H1 (cell line): ENCODE data around the gene OR52M1. TPM values are rescaled to one million over a fixed set of nuclear protein-coding genes. Genes with fewer than 3 reads are reported as not detected.

Source experiments
- CTCF ChIA-PET: fragments of 300-600 bp; sonication (Branson Sonifier 250); formaldehyde crosslinking; loops from one replicate; lab custom pipeline; 2021; ENCODE audit not compliant: partially characterized antibody; lab: Charles Lee
- POLR2A ChIA-PET: fragments of 300-600 bp; sonication (Branson Sonifier 250); formaldehyde crosslinking; loops from one replicate; lab custom pipeline; 2021; ENCODE audit warnings: inconsistent platforms; ENCODE audit not compliant: partially characterized antibody; lab: Charles Lee
- DNase-seq, 2 experiments: peaks; one replicate each; pipeline versions ENCODE4 v3.0.0 to v3.0.0-alpha.2; 2010 to 2022; ENCODE audit warnings: low spot score in 2 of 2, low read depth in 1 of 2, mixed read lengths in 1 of 2
- FAIRE-seq: peaks from 2 replicates; lab custom pipeline; 2011; peaks lifted over from hg19 to GRCh38; lab: Jason Lieb, UNC
- H2AFZ ChIP-seq: 2 replicates; pipeline ENCODE4 v1.8.1; 2012; ENCODE audit warnings: low read length, inconsistent platforms
- H2AK5ac ChIP-seq: 2 replicates; pipeline ENCODE4 v1.6.1; 2013; ENCODE audit warnings: low read depth, low read length
- H2BK120ac ChIP-seq: replicated peaks from 2 replicates; pipeline ENCODE3; 2013; ENCODE audit warnings: low read depth, low read length, inconsistent platforms
- H2BK12ac ChIP-seq: 2 replicates; pipeline ENCODE4 v1.6.1; 2013; ENCODE audit warnings: low read depth, low read length
- H2BK15ac ChIP-seq: 2 replicates; pipeline ENCODE4 v1.6.1; 2013; ENCODE audit warnings: low read length
- H2BK20ac ChIP-seq: 2 replicates; pipeline ENCODE4 v1.6.1; 2013; ENCODE audit warnings: low read length
- H2BK5ac ChIP-seq: 2 replicates; pipeline ENCODE4 v1.6.1; 2013; ENCODE audit warnings: low read depth, low read length
- H3K14ac ChIP-seq: 2 replicates; pipeline ENCODE4 v1.6.1; 2013; ENCODE audit warnings: inconsistent platforms; ENCODE audit not compliant: insufficient read length
- H3K18ac ChIP-seq: 2 replicates; pipeline ENCODE4 v1.6.1; 2013; ENCODE audit warnings: low read length; ENCODE audit errors: extremely low read depth
- H3K23ac ChIP-seq: 2 replicates; pipeline ENCODE4 v1.6.1; 2013; ENCODE audit warnings: inconsistent platforms; ENCODE audit not compliant: insufficient read length
- H3K23me2 ChIP-seq: 2 replicates; pipeline ENCODE4 v1.6.1; 2013; ENCODE audit warnings: low read depth, low read length
- H3K27ac ChIP-seq: 2 replicates; pipeline ENCODE4 v1.6.1; 2011; ENCODE audit warnings: low read depth, low read length, inconsistent platforms
- H3K27me3 ChIP-seq, 4 experiments: replicated peaks in 1 of 4; 1 replicate in 1 of 4; 2 replicates in 3 of 4; pipeline versions ENCODE4 v1.6.1 to v1.8.1; 2011 to 2013; ENCODE audit warnings: low read length in 3 of 4, mild to moderate bottlenecking in 3 of 4, inconsistent platforms in 2 of 4, mixed read lengths in 2 of 4, moderate library complexity in 1 of 4; ENCODE audit not compliant: control insufficient read depth in 3 of 4, insufficient read depth in 3 of 4; ENCODE audit errors: extremely low read depth in 1 of 4
- H3K36me3 ChIP-seq, 4 experiments: 2 replicates each; pipeline versions ENCODE4 v1.6.1 to v1.8.1; 2011 to 2013; ENCODE audit warnings: mild to moderate bottlenecking in 4 of 4, low read length in 3 of 4, moderate library complexity in 2 of 4, control low read depth in 1 of 4, inconsistent platforms in 1 of 4; ENCODE audit not compliant: insufficient read depth in 4 of 4, control insufficient read depth in 2 of 4
- H3K4ac ChIP-seq: replicated peaks from 2 replicates; pipeline ENCODE3; 2013; ENCODE audit warnings: low read length, low read depth, mixed read lengths, inconsistent platforms; ENCODE audit not compliant: insufficient read length
- H3K4me1 ChIP-seq, 4 experiments: replicated peaks in 1 of 4; 1 replicate in 1 of 4; 2 replicates in 3 of 4; pipeline versions ENCODE4 v1.6.1 to v1.8.1; 2011 to 2013; ENCODE audit warnings: low read length in 3 of 4, inconsistent platforms in 2 of 4, mixed read lengths in 1 of 4; ENCODE audit not compliant: insufficient read depth in 4 of 4, control insufficient read depth in 3 of 4
- H3K4me2 ChIP-seq, 2 experiments: 2 replicates each; pipeline versions ENCODE4 v1.6.1 to v1.8.1; 2011 to 2013; ENCODE audit warnings: low read depth in 2 of 2, low read length in 2 of 2, control low read depth in 1 of 2, inconsistent platforms in 1 of 2, mild to moderate bottlenecking in 1 of 2; ENCODE audit not compliant: insufficient read depth in 1 of 2
- H3K4me3 ChIP-seq, 4 experiments: fragments of 200-600, 300-600 bp in 1 of 4; sonication (generic), shearing (Covaris generic), sonication (Bioruptor Twin) in 1 of 4; 2 replicates each; pipeline versions ENCODE4 v1.5.1 to v1.8.1; 2011 to 2016; ENCODE audit warnings: low read length in 4 of 4, low read depth in 3 of 4, control low read depth in 2 of 4, inconsistent platforms in 2 of 4, mild to moderate bottlenecking in 2 of 4, mixed read lengths in 1 of 4, moderate library complexity in 1 of 4; ENCODE audit not compliant: insufficient read depth in 2 of 4; ENCODE audit errors: extremely low read depth in 1 of 4
- H3K56ac ChIP-seq: replicated peaks from 2 replicates; pipeline ENCODE3; 2013; ENCODE audit warnings: low read depth, mild to moderate bottlenecking, mixed read lengths, low read length, inconsistent platforms; ENCODE audit not compliant: insufficient read length
- H3K79me1 ChIP-seq: 2 replicates; pipeline ENCODE4 v1.6.1; 2013; ENCODE audit warnings: low read depth, low read length, control low read depth
- H3K79me2 ChIP-seq, 2 experiments: 2 replicates each; pipeline versions ENCODE4 v1.6.1 to v1.8.1; 2012 to 2013; ENCODE audit warnings: low read length in 2 of 2, mild to moderate bottlenecking in 2 of 2, inconsistent platforms in 1 of 2; ENCODE audit not compliant: insufficient read depth in 2 of 2, control insufficient read depth in 1 of 2
- H3K9ac ChIP-seq, 4 experiments: replicated peaks in 1 of 4; 1 replicate in 1 of 4; 2 replicates in 3 of 4; pipeline versions ENCODE4 v1.6.1 to v1.8.1; 2011 to 2013; ENCODE audit warnings: low read depth in 3 of 4, low read length in 3 of 4, control low read depth in 2 of 4, mild to moderate bottlenecking in 2 of 4, moderate library complexity in 2 of 4, inconsistent platforms in 1 of 4; ENCODE audit errors: extremely low read depth in 1 of 4
- H3K9me3 ChIP-seq, 2 experiments: 2 replicates each; pipeline versions ENCODE4 v1.6.1 to v1.8.1; 2012 to 2013; ENCODE audit warnings: mild to moderate bottlenecking in 2 of 2, moderate library complexity in 2 of 2, control low read depth in 1 of 2, inconsistent platforms in 1 of 2, low read depth in 1 of 2, low read length in 1 of 2, mixed read lengths in 1 of 2; ENCODE audit not compliant: insufficient read depth in 2 of 2
- H4K20me1 ChIP-seq, 2 experiments: replicated peaks in 1 of 2; 2 replicates each; pipeline versions ENCODE3 to v1.8.1; 2011 to 2013; ENCODE audit warnings: inconsistent platforms in 2 of 2, low read length in 2 of 2, mild to moderate bottlenecking in 1 of 2; ENCODE audit not compliant: insufficient read depth in 2 of 2, control insufficient read depth in 1 of 2
- H4K5ac ChIP-seq: 2 replicates; pipeline ENCODE4 v1.6.1; 2013; ENCODE audit warnings: low read length, low read depth, mixed read lengths, inconsistent platforms; ENCODE audit not compliant: insufficient read length
- H4K8ac ChIP-seq: 2 replicates; pipeline ENCODE4 v1.8.0; 2013; ENCODE audit warnings: mild to moderate bottlenecking, moderate library complexity, low read length, inconsistent platforms; ENCODE audit not compliant: insufficient read depth; ENCODE audit errors: extremely low read depth
- H4K91ac ChIP-seq: replicated peaks from 2 replicates; pipeline ENCODE3; 2013; ENCODE audit warnings: low read length, mixed read lengths, inconsistent platforms; ENCODE audit not compliant: insufficient read length
- BACH1 ChIP-seq: IDR thresholded peaks from 2 replicates; pipeline ENCODE4 v1.6.1; 2012; ENCODE audit warnings: low read length, improper control_type of control experiment
- CHD2 ChIP-seq: IDR thresholded peaks from 2 replicates; pipeline ENCODE4 v1.6.1; 2012; ENCODE audit warnings: low read length, improper control_type of control experiment
- GTF2F1 ChIP-seq: IDR thresholded peaks from 2 replicates; pipeline ENCODE4 v1.6.1; 2012; ENCODE audit warnings: low read depth, low read length, improper control_type of control experiment, borderline replicate concordance
- KDM1A ChIP-seq: fragments of 200-600, 300-600 bp; sonication (generic); IDR thresholded peaks from 2 replicates; pipeline ENCODE4 v1.7.1; 2016; ENCODE audit warnings: mild to moderate bottlenecking, low read length, borderline replicate concordance
- KDM5A ChIP-seq: fragments of 200-600 bp; IDR thresholded peaks from 2 replicates; pipeline ENCODE4 v1.7.1; 2012; ENCODE audit warnings: mild to moderate bottlenecking, low read length, inconsistent platforms, mixed read lengths
- POLR2A ChIP-seq, 2 experiments: IDR thresholded peaks; 1 replicate in 1 of 2; 2 replicates in 1 of 2; pipeline ENCODE4 v1.6.1; 2011; ENCODE audit warnings: low read depth in 2 of 2, low read length in 2 of 2, mild to moderate bottlenecking in 2 of 2; ENCODE audit errors: control extremely low read depth in 1 of 2
- SAP30 ChIP-seq: fragments of 300-600 bp; sonication (generic); IDR thresholded peaks from 2 replicates; pipeline ENCODE4 v1.7.1; 2012; ENCODE audit warnings: low read length, moderate library complexity, mild to moderate bottlenecking, inconsistent platforms; ENCODE audit not compliant: insufficient read depth, insufficient replicate concordance
- SUZ12 ChIP-seq: fragments of 200-600 bp; sonication (generic); IDR thresholded peaks from 2 replicates; pipeline ENCODE4 v1.6.1; 2012; ENCODE audit warnings: mild to moderate bottlenecking, inconsistent platforms, low read length, moderate library complexity, mixed read lengths
- TAF1 ChIP-seq: IDR thresholded peaks from 2 replicates; pipeline ENCODE4 v1.6.1; 2011; ENCODE audit warnings: mild to moderate bottlenecking, low read depth, low read length
- TCF12 ChIP-seq: IDR thresholded peaks from 2 replicates; pipeline ENCODE4 v1.6.1; 2011; ENCODE audit warnings: low read depth, mild to moderate bottlenecking, low read length
- TEAD4 ChIP-seq: IDR thresholded peaks from 2 replicates; pipeline ENCODE4 v1.6.1; 2012; ENCODE audit warnings: low read depth, low read length, inconsistent platforms, mixed read lengths
- WGBS, 2 experiments: shearing (Covaris generic) in 1 of 2; methylation state at CpG; one replicate each; pipeline versions ENCODE4 v1.1.6 to v1.1.7; 2013 to 2015; ENCODE audit warnings: low lambda C conversion rate in 2 of 2, mixed read lengths in 2 of 2, inconsistent platforms in 1 of 2, low coverage in 1 of 2, missing lambda C conversion rate in 1 of 2; ENCODE audit not compliant: insufficient replicate concordance in 2 of 2, insufficient coverage in 1 of 2, insufficient read length in 1 of 2; ENCODE audit errors: extremely low coverage in 1 of 2, missing lambda C conversion rate in 1 of 2; 5-methylcytosine and 5-hydroxymethylcytosine counted together
- polyA plus RNA-seq, 7 experiments: library from polyadenylated mRNA; depleted of rRNA in 3 of 7; stranded (reverse) in 5 of 7; unstranded in 2 of 7; fragments of >200 nt in 5 of 7; fragments of 200-250 nt in 2 of 7; gene quantifications; 1 replicate in 5 of 7; 2 replicates in 1 of 7; 4 replicates in 1 of 7; pipeline versions ENCODE4 v1.2.1 to v1.2.3, GENCODE V29; 2011 to 2013; ENCODE audit warnings: missing spikeins in 2 of 7, mixed read lengths in 2 of 7
- total RNA-seq: library from RNA; stranded (reverse); fragmentation: NEBNext Ultra II Directional; extraction: Animal tissue kit (Norgen Biotek cat#: 25700); gene quantifications from 2 replicates; pipeline ENCODE4 v1.2.1, GENCODE V29; 2021
- TF ChIP-seq, protein P1 (sequence below): IDR thresholded peaks from 2 replicates; pipeline ENCODE4 v1.6.1; 2011; ENCODE audit warnings: low read depth, mild to moderate bottlenecking, low read length; ENCODE audit not compliant: insufficient read depth
- TF ChIP-seq, protein P2 (sequence below): IDR thresholded peaks from 2 replicates; pipeline ENCODE4 v1.6.1; 2012; ENCODE audit warnings: inconsistent platforms

Gene OR52M1
- total and polyA plus RNA-seq, 2 of the 8 experiments (the other 6 are each of a cell fraction or from before 2014, with no cell fraction given): not detected

DNA sequence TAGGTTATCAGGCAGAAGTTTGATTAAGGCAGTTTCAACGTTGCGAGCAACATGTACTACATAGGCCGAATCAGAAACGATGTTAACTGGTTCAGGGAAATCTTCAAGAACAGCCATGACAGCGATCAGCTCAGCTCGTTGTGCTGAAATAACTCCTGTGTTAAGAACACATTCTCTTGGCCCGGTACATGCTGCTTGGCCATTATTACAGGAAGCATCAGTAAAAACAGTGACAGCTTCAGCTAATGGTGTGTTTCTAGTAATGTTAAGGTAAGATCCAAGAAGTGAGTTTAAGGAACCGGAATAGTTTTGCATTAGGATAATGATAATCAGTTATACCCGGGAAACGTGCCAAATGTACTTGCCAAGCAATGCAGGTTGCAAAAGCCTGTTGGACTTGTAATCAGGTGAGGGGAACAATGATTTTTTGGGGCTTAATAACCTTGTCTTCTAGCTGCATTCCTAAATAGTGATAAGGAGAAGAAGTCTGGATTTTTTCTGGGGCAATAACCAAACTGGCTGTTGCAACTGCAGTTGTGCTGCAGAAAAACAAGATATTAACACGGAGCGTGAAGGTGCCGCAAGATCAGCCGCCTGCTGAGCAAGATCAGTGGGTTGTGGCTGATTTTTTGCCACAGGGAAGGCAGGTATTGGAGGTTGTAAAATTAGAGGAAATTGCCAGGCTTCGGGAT, 48.3 kb upstream of the OR52M1 start:
- POLR2A ChIA-PET: no interaction called here
- Histone ChIP-seq H3K79me1 (no peaks in the 10 kb centered on the region), H3K56ac (no peak overlapping the region), H2BK15ac (no peak overlapping the region), H3K36me3 (no peaks in the 10 kb centered on the region), H4K20me1 (no peaks in the 10 kb centered on the region), H4K91ac (no peak overlapping the region), H3K9ac (no peak overlapping the region), H3K4me1 (no peaks in the 10 kb centered on the region), H3K9me3 (no peaks in the 10 kb centered on the region), H3K79me2 (no peaks in the 10 kb centered on the region), H2BK120ac (no peak overlapping the region), H3K14ac (no peak overlapping the region), H2BK20ac (no peak overlapping the region), H3K27ac (no peak overlapping the region), H4K8ac (no peak overlapping the region), H3K4me3 (no peak overlapping the region), H3K27me3 (no peaks in the 10 kb centered on the region), H3K4me2 (no peak overlapping the region), H2AK5ac (no peak overlapping the region), H3K23me2 (no peaks in the 10 kb centered on the region), H3K18ac (no peak overlapping the region), H4K5ac (no peak overlapping the region), H2BK12ac (no peak overlapping the region), H3K23ac (no peak overlapping the region), H3K4ac (no peak overlapping the region), H2AFZ (no peak overlapping the region; the same call in 1 of the 2 replicates), H2BK5ac (no peak overlapping the region)
- CTCF ChIA-PET: interaction anchor here (0.8 to 7.2 kb wide), 3 partner anchors 283 to 312 kb away, joined by 3 to 104 read pairs (median 3); no protein-coding TSS in a partner anchor
- 95% methylated on average over 15 of the region's 15 CpGs; no CpG with 5 or more reads in 1 of the 2 experiments for WGBS, 2 experiments
- FAIRE-seq (no peak), DNase-seq (no peak)
- TF ChIP-seq TEAD4 (no peak), KDM1A (no peak), SUZ12 (no peak), CHD2 (no peak), TCF12 (no peak), GTF2F1 (no peak), KDM5A (no peak), BACH1 (no peak), POLR2A (IDR thresholded peaks at IDR 0.05; ENCODE audit: control extremely low read depth in 1 of 2, low read depth in 2 of 2, low read length in 2 of 2) (no peak), SAP30 (no peak), TAF1 (no peak)
- TF ChIP-seq, protein P1, sequence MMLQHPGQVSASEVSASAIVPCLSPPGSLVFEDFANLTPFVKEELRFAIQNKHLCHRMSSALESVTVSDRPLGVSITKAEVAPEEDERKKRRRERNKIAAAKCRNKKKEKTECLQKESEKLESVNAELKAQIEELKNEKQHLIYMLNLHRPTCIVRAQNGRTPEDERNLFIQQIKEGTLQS: no peak
- TF ChIP-seq, protein P2, sequence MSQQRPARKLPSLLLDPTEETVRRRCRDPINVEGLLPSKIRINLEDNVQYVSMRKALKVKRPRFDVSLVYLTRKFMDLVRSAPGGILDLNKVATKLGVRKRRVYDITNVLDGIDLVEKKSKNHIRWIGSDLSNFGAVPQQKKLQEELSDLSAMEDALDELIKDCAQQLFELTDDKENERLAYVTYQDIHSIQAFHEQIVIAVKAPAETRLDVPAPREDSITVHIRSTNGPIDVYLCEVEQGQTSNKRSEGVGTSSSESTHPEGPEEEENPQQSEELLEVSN: no peak
